ENCODE results near the gene SDHA.
"Not testable (repeated sequence)": the region's sequence is repeated elsewhere in the genome, so short reads cannot be mapped to it uniquely, and the experiment has no call there.

SDHA gene

DNA sequence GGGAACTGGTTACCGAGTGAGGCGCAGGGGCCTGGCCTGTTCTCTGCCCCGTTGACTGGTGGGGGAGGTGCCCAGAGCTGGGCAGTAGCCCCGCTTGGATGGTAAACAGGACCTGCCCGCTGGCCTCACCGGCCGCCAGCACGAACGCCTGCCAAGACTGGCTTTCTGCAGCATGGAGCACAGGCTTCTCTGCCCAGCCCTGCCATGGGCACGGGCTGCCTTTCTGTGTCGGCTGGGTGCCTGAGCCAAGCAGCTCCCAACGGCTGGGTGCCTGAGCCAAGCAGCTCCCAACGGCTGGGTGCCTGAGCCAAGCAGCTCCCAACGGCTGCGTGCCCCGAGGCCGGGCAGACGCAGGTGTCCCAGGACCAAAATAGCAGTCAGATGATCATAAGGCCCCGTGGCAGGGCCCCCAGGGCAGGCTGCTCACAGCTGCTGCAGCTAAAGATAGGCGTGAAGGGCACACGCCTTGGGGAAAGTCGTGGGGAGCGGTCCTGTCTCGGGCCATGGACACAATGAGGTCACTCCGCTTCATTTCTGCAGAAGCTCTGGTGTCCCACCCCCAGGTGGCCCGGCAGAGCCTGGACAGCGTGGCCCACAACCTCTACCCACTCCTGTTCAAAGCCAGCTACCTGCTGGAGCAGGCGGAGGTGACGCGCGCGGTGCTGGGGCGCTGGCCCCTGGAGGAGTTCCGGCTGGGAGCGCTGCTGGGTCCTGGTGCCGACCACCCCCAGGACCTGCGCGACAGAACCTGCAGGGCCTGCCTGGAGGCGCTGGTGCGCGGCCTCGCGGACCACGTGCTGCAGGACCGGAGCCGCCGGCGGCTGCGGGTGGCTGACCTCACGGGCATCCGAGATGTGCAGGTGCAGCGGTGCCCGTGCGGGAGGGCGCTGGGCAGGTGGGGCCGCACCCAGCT, 26.8 kb upstream of the SDHA start, which contains the start of gene LRRC14B:
LRRC14B (plus strand) TSS at position 460 of the 913 bp plus-strand sequence; CDS start at position 504, 44 bp downstream.
- H3K4me3 Mint-ChIP-seq = no peak within 1 kb of the TSS
- no peak for DNase-seq (ENCODE audit: low spot score in 2 of 2)
- no peak for ATAC-seq

DNA sequence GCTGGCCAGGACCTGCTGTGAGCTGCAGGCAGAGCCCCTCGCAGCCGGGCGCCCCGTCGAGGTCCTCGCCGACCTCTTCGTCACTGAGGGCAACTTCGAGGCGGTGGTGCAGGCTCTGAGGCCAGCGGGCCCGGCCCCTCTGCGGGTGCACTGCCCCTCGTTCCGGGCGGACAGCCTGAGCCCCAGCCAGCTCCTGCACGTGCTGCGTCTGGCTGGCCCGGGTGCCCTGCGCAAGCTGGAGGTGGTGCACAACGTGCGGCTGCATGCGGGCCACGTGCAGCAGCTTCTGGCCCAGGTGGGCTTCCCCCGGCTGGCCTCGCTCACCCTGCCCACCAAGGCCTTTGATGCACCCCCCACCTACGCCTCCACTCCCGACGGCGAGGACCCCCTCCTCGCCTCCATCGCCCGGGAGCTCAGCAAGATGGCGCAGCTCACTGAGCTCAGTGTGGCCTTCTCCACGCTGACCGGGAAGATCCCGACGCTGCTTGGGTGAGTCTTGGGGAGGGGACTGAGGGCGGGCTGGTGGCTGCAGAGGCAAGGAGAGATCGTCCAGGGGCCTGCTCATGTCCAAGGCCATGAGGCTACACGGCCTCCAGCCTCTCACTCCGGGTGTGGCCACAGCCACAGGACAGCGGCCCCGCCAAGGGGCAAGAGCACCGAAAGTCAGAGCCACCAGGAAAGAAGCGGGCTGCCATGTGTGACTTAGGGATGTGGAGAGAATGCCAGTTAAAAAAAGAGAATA, 26.0 kb upstream of the SDHA start:
- H3K27ac Mint-ChIP-seq = no peak overlapping the region
- no peaks in the 10 kb centered on the region for H3K36me3 Mint-ChIP-seq
- H3K4me1 Mint-ChIP-seq = peaks cover 17% of the 10 kb centered on the region

More for the DNA sequence above, 26.8 kb upstream of the SDHA start, which contains the start of gene LRRC14B:
- no peak within 1 kb of the TSS for H3K27ac Mint-ChIP-seq
- peaks cover 17% of the 10 kb centered on the region for H3K4me1 Mint-ChIP-seq
- H3K9me3 Mint-ChIP-seq = no peaks in the 10 kb centered on the region
- H3K36me3 Mint-ChIP-seq = no peaks in the 10 kb centered on the region

GRCh38 chr5:192691-192969, 25.5 kb upstream of the SDHA start:
- Mint-ChIP-seq H3K27ac (no peak overlapping the region), H3K36me3 (no peaks in the 10 kb centered on the region), H3K4me3 (no peak overlapping the region), H3K9me3 (no peaks in the 10 kb centered on the region), H3K4me1 (peaks cover 17% of the 10 kb centered on the region)
- ATAC-seq = no peak
- no peak for DNase-seq (ENCODE audit: low spot score in 2 of 2)

More for the DNA sequence above, 26.0 kb upstream of the SDHA start:
- no peak for ATAC-seq
- no peak overlapping the region for H3K4me3 Mint-ChIP-seq
- no peak for DNase-seq (ENCODE audit: low spot score in 2 of 2)
- no peaks in the 10 kb centered on the region for H3K9me3 Mint-ChIP-seq

- H3K27ac Mint-ChIP-seq = no peak overlapping the region
- H3K36me3 Mint-ChIP-seq = no peaks in the 10 kb centered on the region
- no peak for ATAC-seq
- DNase-seq (ENCODE audit: low spot score in 2 of 2) = no peak
- no peaks in the 10 kb centered on the region for H3K9me3 Mint-ChIP-seq
- peaks cover 17% of the 10 kb centered on the region for H3K4me1 Mint-ChIP-seq
- no peak overlapping the region for H3K4me3 Mint-ChIP-seq
Observed at GRCh38 chr5:192970-193831, 24.9 kb upstream of the SDHA start.

DNA sequence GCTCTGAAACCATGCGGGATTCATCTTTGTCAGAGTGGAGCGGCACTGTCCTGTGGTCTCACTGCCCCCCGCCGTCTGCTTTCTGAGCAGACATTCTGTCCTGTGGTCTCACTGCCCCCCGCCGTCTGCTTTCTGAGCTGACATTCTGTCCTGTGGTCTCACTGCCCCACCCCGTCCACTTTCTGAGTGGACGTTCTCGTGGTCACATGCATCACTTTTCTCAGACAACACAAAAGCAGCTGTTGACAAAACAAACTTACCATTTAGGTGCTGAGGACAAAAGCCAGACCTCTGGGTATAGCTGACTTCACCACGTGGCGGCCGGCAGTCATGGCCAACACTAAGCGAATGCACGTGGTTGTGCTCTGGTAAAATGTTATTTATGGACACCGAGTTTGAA, 24.0 kb upstream of the SDHA start:
- no peaks in the 10 kb centered on the region for H3K36me3 Mint-ChIP-seq
- ATAC-seq (no peak), DNase-seq (ENCODE audit: low spot score in 2 of 2) (no peak)
- peaks cover 8% of the 10 kb centered on the region for H3K4me1 Mint-ChIP-seq
- H3K27ac Mint-ChIP-seq = no peak overlapping the region
- H3K4me3 Mint-ChIP-seq = no peak overlapping the region
- no peaks in the 10 kb centered on the region for H3K9me3 Mint-ChIP-seq

DNA sequence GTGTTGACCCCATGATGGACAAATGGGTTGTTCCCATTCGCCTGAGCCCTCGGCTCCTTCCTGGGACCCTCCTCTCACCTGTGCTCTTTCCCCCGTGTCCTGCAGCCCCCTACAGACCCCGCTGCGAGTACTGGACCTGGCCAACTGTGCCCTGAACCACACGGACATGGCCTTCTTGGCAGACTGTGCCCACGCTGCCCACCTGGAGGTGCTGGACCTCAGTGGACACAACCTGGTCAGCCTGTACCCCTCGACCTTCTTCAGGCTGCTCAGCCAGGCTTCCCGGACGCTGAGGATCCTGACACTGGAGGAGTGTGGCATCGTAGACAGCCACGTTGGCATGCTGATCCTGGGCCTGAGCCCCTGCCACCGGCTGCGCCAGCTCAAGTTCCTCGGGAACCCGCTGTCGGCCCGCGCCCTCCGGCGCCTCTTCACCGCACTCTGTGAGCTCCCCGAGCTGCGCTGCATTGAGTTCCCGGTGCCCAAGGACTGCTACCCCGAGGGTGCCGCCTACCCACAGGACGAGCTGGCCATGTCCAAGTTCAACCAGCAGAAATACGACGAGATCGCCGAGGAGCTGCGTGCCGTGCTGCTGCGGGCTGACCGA, 23.4 kb upstream of the SDHA start:
- DNase-seq (ENCODE audit: low spot score in 2 of 2) (no peak), ATAC-seq (no peak)
- Mint-ChIP-seq H3K4me1 (peaks cover 7% of the 10 kb centered on the region), H3K27ac (no peak overlapping the region), H3K36me3 (no peaks in the 10 kb centered on the region), H3K4me3 (no peak overlapping the region), H3K9me3 (no peaks in the 10 kb centered on the region)

DNA sequence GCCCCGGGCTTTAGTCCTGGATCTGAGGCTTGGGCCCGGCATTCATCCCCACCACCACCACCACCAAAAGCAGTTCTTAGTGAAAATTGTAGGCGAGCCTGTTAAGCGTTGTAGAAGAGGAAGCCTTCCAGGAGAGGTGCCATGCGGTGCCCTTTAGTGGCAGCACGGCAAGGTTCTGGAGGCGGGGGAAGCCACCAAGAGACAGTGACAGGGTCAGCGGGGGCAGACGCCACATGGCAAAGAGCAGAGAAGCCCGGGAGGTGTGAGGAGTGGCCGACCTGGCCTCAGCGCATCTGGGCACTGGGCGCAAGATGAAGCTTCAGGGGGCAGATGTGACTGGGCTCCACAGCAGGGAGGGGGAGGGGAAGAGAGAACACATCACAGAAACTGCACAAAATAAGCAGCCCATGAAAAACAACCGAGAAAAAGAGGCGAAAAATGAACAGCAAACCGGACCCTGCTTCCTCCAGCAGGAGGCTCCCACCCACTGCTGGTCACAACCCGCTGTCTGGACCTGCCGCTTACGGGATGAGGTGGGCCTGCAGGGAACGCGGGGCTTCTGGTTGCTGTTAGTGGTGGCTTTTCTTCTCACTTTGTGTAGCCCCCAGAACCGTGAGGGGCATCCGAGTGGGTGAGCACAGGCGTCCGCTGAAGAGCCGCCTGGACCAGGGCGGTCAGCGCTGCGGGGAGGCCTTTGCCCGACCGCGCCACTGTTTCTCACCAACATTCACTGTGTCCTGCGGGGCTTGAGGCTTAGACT, 22.5 kb upstream of the SDHA start:
- peaks cover 7% of the 10 kb centered on the region for H3K4me1 Mint-ChIP-seq
- H3K9me3 Mint-ChIP-seq = no peaks in the 10 kb centered on the region
- H3K27ac Mint-ChIP-seq = peak overlapping the region; percentile 58

DNA sequence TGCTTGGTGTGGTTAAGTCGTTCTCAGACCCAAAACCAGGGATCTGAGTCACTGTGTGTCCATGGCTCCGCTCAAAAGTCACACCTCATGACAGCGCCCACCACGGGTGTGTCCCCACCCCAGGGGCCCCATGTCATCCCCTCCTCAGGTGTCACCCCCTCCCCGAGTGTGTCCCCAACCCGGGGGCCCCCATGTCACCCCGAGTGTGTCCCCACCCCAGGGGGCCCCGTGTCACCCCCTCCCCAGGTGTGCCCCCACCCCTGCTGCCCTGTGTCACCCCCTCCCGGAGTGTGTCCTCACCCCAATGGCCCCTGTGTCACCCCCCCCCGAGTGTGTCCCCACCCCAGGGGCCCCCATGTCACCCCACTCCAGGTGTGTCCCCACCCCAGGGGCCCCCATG, 21.8 kb upstream of the SDHA start:
- no peaks in the 10 kb centered on the region for H3K36me3 Mint-ChIP-seq
- ATAC-seq = peak; percentile 33
- DNase-seq (ENCODE audit: low spot score in 2 of 2) = no peak
- no peak overlapping the region for H3K27ac Mint-ChIP-seq
- H3K4me3 Mint-ChIP-seq = no peak overlapping the region
- peaks cover 7% of the 10 kb centered on the region for H3K4me1 Mint-ChIP-seq
- H3K9me3 Mint-ChIP-seq = no peaks in the 10 kb centered on the region

More for the DNA sequence above, 22.5 kb upstream of the SDHA start:
- Mint-ChIP-seq H3K4me3 (no peak overlapping the region), H3K36me3 (no peaks in the 10 kb centered on the region)
- no peak for DNase-seq (ENCODE audit: low spot score in 2 of 2)
- ATAC-seq = peak; percentile 23

GRCh38 chr5:197031-197430, 21.1 kb upstream of the SDHA start:
- not testable (repeated sequence) for DNase-seq (ENCODE audit: low spot score in 2 of 2); ATAC-seq; H3K27ac Mint-ChIP-seq; H3K4me3 Mint-ChIP-seq; H3K4me1 Mint-ChIP-seq; H3K36me3 Mint-ChIP-seq; H3K9me3 Mint-ChIP-seq

DNA sequence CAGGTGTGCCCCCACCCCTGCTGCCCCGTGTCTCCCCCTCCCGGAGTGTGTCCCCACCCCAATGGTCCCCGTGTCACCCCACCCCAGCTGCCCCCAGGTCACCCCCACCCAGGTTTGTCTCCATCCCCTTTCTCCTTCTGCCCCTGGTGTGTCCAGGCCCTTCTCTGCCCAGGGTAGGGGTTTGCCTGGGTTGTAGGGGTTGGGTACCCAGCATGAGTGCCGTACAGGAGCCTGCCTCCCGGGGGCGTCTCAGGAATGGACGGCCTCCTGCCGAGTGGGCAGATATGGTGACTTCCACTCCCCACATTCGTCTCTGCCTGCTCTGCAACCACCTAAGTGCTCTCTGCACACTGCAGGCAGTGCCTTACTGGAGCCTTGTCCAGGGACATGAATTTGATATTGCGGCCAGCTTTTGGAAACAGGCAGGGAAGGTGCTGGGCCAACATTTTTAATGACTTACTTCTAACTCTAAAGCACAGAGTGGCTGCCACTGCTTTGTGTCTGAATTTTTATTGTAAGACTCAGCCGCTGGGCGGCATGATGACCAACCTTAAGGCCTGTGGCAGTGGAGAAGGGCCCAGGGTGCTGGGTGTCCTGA, 20.1 kb upstream of the SDHA start:
- ATAC-seq = no peak
- Mint-ChIP-seq H3K4me3 (no peak overlapping the region), H3K9me3 (no peaks in the 10 kb centered on the region), H3K27ac (no peak overlapping the region), H3K36me3 (no peaks in the 10 kb centered on the region), H3K4me1 (peaks cover 12% of the 10 kb centered on the region)
- no peak for DNase-seq (ENCODE audit: low spot score in 2 of 2)

DNA sequence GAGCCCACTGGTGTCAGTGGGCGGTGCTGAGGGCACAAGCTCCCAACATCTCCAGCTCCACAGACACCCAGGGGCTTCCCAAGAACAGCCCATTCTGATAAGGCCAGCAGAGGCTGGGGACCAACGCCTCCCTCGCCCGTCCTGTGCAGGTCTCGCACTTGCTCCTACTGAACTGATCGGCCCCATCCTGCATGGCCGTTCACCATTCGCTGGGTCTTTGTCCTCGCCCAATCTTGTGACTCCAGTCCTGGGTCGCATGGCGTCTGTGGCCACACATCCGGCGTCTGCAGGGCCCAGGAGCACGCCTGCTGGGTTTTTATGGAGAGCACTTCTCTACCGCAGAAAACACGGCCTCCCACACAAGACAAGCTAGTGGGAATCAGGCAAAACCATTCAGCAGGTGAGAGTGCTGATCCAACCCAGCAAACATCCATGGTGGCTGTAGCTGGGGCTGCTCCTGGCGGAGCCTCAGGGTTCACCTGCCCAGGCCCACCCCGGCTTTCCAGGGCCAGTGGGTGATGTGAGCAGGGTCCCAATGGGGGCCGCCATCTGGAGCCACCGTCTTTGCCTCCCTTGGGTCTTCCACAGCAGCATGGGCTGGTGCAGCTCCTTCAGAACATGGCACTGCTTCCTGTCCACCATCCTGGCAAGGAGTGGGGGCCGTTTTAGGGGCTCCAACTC, 19.5 kb upstream of the SDHA start:
- no peak overlapping the region for H3K4me3 Mint-ChIP-seq
- no peaks in the 10 kb centered on the region for H3K9me3 Mint-ChIP-seq
- ATAC-seq (no peak), DNase-seq (ENCODE audit: low spot score in 2 of 2) (no peak)
- peaks cover 12% of the 10 kb centered on the region for H3K4me1 Mint-ChIP-seq
- peaks cover under 1% of the 10 kb centered on the region for H3K36me3 Mint-ChIP-seq
- H3K27ac Mint-ChIP-seq = no peak overlapping the region

DNA sequence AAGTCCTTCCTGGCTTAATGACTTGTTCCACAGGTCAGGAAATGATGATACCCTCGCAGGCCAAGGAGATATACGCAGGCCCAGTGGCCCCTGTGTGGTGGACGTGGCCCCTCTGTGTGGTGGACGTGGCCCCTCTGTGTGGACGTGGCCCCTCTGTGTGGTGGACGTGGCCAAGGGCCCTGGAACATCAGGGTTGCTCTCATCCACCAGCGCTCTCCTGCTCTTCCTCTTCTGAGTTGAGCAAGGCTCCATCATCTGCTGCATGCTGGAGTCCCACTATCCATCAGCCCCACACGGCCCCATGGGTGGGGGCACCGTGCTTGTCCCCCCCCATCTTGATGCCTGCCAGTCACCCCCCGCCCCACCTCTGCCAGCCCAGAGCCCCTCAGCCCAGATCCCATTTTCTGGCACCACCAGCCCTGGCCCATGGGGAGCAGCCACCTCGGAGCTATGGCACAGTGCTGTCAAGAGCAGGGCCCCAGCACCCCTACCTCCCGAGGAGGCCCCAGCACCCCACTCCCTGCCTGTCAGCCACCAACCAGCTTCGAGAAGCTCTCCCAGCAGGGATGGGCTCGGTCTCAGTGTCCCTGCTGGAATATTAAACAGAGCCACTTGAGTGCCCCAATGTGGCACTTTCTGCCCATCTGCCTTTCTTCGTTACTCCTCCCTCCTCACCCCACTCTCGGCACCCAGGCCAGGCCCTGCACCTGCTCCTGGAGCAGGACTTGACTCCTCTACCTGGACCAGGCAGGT, 18.7 kb upstream of the SDHA start:
- no peak for DNase-seq (ENCODE audit: low spot score in 2 of 2)
- Mint-ChIP-seq H3K4me3 (no peak overlapping the region), H3K36me3 (peaks cover 7% of the 10 kb centered on the region), H3K9me3 (no peaks in the 10 kb centered on the region), H3K4me1 (peaks cover 12% of the 10 kb centered on the region), H3K27ac (no peak overlapping the region)
- ATAC-seq = no peak

Data from stimulated activated effector memory CD8-positive, alpha-beta T cell treated with anti-CD3 and anti-CD28 coated beads, Interleukin-12 subunit alpha, Interleukin-12 subunit beta, amount 100 ng/mL, for 72 hours (primary cell).